SH-SY5Y (cell line): ENCODE results near the gene SIRPD.

Source experiments
- GATA2 ChIP-seq: IDR thresholded peaks from 2 replicates; pipeline ENCODE4 v1.6.1; 2011; ENCODE audit warnings: mild to moderate bottlenecking, low read depth, low read length
- GATA3 ChIP-seq: IDR thresholded peaks from 2 replicates; pipeline ENCODE4 v1.6.1; 2011; ENCODE audit warnings: low read depth, mild to moderate bottlenecking, low read length, moderate library complexity

Gene SIRPD

DNA sequence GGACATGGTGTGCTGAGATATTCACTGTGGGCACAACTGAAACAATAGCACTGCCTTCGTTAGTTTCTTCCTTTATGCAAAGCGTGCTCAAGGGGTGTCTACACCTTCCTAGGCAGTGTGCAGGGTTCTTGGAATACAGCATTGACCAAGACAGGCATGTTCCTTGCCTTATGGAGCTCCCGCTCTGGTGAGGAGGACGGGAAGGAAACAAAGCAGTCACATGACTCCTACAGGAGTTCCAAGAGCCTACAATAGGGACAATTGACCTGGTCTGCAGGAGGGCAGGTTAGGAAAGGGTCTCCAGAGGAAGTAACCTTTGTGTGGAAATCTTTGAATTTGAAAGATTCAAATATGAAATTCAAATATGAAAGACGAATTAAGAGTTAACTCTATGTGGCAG is 40.5 kb downstream of the SIRPD start:
- TF ChIP-seq GATA3 (no peak), GATA2 (no peak)

DNA sequence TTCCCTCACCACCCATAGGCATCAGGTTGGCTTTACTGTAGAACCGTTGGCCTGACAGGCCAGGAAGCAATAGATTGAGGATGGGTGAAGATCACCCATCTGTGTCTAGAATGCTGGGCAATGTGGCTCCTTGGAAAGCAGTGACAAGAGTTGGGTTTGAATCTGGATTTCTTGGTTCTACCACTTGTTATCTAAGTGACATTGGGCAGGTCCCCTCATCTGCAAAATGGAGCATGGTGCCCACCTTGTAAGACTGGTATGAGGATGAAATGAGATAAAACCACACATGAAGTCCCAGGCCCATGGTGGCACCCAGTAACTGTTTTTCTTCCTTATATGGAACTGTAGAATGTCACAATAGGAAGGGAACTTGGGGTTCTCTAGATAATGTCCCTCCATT is 43.7 kb downstream of the SIRPD start:
- TF ChIP-seq GATA3 = no peak
- no peak for TF ChIP-seq GATA2

DNA sequence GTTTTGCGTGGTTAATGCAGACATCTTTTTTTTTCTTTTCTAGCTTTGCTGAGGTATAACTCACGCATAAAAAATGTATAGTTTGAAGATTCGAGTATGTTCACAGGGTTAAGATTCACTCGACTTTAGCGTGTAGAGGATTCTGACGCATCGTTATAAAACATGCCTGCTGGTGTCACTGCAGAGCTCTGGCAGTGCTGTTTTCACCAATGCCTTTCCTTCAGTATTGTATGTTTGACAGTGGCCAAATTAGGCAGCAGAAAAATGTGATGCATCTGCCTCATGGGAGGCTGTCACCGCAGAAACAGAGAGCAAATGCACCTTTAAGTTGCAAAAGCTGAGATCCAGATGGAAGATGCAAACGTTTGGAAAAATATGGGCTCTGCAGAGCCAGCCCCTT is 48.3 kb downstream of the SIRPD start:
- TF ChIP-seq GATA2 (no peak), GATA3 (no peak)

DNA sequence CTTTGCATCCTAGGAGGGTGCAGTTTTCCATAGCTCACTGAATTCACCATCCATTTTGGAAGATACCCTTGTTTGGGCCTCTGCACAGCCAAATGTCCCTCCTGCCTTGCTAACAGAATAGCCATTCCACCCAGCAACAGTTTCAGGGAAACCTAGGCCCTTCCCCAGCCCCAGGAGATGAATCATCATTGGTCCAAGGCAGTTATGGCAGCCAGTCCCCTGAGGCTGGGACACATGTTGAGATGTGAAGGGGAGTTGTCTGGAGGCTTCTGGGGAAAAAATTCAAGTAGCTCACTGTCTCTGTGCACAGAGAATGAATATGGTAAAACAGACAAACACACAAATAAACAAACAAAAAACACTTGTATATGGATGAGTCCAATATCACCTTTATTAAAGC is 48.9 kb downstream of the SIRPD start:
- TF ChIP-seq GATA2 (no peak), GATA3 (no peak)

- TF ChIP-seq GATA2 (no peak), GATA3 (no peak)
Measured at GRCh38 chr20:1507276-1507675, 50.2 kb downstream of the SIRPD start.

GRCh38 chr20:1505871-1506270 is 51.6 kb downstream of the SIRPD start:
- TF ChIP-seq GATA2 = no peak
- TF ChIP-seq GATA3 = no peak

- no peak for TF ChIP-seq GATA2
- no peak for TF ChIP-seq GATA3
Measured at GRCh38 chr20:1505361-1505760, 52.1 kb downstream of the SIRPD start.

DNA sequence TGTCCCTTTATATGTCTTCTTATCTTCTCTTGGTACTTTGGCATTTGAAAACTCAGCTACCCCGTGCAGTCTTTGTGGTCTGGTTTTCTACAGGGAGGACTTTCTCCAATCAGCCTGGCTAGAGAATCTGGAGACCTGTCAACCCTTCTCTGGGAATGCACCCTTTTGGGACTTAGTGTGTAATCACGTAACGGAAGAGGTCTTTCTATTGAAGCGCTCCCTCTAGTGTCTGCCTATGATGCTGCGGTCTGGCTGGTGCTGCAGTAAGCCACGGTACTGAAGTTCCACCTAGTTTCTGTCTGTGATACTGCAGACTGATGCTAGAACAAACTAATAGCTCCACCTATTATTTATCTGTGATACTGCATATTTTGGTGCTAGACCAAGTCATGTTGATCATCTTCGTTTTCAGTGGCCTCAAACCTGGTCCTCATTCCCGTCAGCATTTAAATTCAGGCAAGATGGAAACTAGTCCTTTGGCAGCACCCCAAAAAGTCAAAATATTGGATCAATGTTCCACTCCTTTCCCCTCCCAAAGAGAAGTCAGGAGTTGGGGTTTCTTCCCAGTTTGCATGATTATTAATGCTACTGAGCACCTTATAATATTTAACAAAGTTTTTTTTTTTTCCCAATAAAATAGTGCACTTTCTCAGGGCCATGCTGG is 53.8 kb downstream of the SIRPD start:
- TF ChIP-seq GATA2 (no peak), GATA3 (no peak)

GRCh38 chr20:1500496-1500895 is 57.0 kb downstream of the SIRPD start:
- TF ChIP-seq GATA2 (no peak), GATA3 (no peak)

DNA sequence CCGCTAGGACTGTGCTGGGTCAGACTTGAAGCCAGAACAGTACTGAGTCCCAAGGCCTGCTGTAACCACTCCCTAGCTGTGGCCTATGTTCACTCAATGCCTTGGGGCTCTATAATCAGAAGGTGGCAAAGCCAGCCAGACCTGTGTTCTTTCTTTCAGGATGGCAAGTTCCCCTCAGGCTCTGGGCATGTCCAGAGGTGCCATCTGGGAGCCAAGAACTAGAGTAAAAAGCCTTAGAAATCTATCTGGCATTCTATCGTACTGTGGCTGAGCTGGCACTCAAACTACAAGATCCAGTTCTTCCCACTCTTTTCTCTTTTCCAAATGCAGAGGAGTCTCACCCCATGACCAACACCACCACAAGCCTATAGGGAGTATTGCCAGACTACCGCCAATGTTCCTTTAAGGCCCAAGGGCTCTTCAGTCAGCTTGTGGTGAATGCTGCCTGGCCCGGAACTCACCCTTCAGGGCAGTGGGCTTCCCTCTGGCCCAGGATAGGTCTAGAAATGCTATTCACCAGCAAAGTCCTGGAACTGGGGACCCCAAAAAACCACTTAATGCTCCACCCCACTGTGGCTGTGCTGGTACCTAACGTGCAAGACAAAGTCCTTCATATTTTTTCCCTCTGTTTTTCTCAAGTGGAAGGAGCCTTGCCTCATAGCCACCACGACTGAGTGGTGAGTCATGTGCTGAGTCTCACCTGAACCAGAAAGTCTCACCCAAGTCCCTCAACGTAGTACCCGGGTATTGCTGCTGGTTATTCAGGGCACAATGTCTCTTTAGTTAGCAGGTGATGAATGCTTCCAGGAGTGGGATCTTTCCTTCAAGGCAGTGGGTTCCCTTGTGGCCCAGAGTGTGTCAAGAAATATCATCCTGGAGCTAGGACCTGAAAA is 57.7 kb downstream of the SIRPD start:
- TF ChIP-seq GATA2 = no peak
- no peak for TF ChIP-seq GATA3

DNA sequence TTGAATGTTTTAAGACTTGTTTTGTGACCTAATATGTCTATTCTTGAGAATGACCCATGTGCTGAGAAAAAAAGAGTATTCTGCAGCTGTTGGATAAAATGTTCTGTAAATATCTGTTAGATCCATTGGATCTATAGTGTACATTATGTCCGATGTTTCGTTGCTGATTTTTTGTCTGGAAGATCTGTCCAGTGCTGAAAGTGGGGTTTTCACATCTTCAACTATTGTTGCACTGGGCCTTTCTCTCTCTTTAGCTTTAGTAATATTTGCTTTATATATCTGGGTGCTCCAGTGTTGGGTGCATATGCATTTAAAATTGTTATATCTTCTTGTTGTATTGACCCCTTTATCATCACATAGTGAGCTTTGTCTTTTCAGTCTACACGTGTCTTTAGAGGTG is 60.6 kb downstream of the SIRPD start:
- TF ChIP-seq GATA3 = no peak
- no peak for TF ChIP-seq GATA2

- TF ChIP-seq GATA3 = no peak
- no peak for TF ChIP-seq GATA2
Measured at GRCh38 chr20:1494436-1494835, 63.1 kb downstream of the SIRPD start.

- no peak for TF ChIP-seq GATA3
- TF ChIP-seq GATA2 = no peak
Measured at GRCh38 chr20:1493536-1493935, 64.0 kb downstream of the SIRPD start.

- no peak for TF ChIP-seq GATA2
- no peak for TF ChIP-seq GATA3
Measured at GRCh38 chr20:1491860-1492642, 65.5 kb downstream of the SIRPD start.

DNA sequence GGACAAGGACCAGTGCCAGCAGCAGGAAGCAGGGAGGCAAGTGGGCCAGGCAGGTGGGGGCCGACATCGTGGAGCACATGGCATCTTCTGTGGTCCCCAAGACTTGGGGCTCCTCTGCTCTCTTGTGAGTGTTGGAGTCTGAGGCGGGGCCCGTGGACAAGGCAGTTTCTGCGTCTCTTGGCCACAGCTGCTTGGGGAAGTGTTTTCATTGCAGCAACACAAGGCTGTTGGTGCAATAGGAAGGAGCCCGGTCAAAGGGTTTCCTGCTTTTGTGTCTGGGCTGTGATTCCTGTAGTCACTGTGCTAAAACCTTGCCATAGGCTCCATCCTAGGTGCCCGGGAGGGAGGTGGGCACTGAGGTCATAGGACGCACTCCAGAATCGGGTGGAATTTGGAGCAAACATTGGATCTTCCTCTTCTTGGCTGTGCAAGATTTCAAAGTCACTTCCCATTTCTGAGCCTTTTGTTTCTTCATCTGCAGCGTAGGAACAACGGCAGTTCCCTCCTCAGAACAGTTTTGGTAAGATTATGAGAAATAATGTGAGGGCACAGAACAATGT is 66.1 kb downstream of the SIRPD start, which contains the start of gene SIRPB2:
Gene SIRPB2 (minus strand): TSS at position 140 of the 560 bp plus-strand sequence. CDS start 61 bp downstream, at position 79.
- no peak for TF ChIP-seq GATA2
- TF ChIP-seq GATA3 = no peak
